ENCODE results near the gene ATP9B.

- no peak for TF ChIP-seq CTCF (IDR thresholded peaks at IDR 0.05)
- TF ChIP-seq POLR2A (IDR thresholded peaks at IDR 0.05), result no peak
Observed at GRCh38 chr18:79416677-79417052, 347.5 kb downstream of the ATP9B start.

Data from right lobe of liver (tissue), 4 donors.